ENCODE results near the gene RAB3A.

GRCh38 chr19:18253130-18253529, 49.3 kb upstream of the RAB3A start:
- TF ChIP-seq CTCF (conservative IDR thresholded peaks at IDR 0.05; ENCODE audit: low read length) (no peak), EZH2phosphoT487 (IDR thresholded peaks at IDR 0.05; ENCODE audit: borderline replicate concordance) (no peak)
